Measurements from ENCODE around the gene HCRTR1.

HCRTR1 gene

GRCh38 chr1:31572323-31573104 is 45.0 kb upstream of the HCRTR1 start:
- TF ChIP-seq YY1 (IDR thresholded peaks at IDR 0.05; ENCODE audit: low read depth) (no peak), TCF12 (IDR thresholded peaks at IDR 0.05; ENCODE audit: low read depth) (no peak), CEBPB (IDR thresholded peaks at IDR 0.05) (no peak), MAX (IDR thresholded peaks at IDR 0.05) (no peak), EGR1 (IDR thresholded peaks at IDR 0.05) (no peak), TEAD4 (IDR thresholded peaks at IDR 0.05) (no peak), NFIC (IDR thresholded peaks at IDR 0.05) (no peak), TAF1 (IDR thresholded peaks at IDR 0.05; ENCODE audit: low read depth) (no peak), FOXM1 (IDR thresholded peaks at IDR 0.05; ENCODE audit: borderline replicate concordance, low read depth) (no peak), CREB1 (IDR thresholded peaks at IDR 0.05; ENCODE audit: low read depth) (no peak), ZBTB7A (IDR thresholded peaks at IDR 0.05; ENCODE audit: low read depth) (no peak), EP300 (IDR thresholded peaks at IDR 0.05; ENCODE audit: borderline replicate concordance) (no peak)
- TF ChIP-seq, protein P1, sequence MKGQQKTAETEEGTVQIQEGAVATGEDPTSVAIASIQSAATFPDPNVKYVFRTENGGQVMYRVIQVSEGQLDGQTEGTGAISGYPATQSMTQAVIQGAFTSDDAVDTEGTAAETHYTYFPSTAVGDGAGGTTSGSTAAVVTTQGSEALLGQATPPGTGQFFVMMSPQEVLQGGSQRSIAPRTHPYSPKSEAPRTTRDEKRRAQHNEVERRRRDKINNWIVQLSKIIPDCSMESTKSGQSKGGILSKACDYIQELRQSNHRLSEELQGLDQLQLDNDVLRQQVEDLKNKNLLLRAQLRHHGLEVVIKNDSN (IDR thresholded peaks at IDR 0.05) = no peak

DNA sequence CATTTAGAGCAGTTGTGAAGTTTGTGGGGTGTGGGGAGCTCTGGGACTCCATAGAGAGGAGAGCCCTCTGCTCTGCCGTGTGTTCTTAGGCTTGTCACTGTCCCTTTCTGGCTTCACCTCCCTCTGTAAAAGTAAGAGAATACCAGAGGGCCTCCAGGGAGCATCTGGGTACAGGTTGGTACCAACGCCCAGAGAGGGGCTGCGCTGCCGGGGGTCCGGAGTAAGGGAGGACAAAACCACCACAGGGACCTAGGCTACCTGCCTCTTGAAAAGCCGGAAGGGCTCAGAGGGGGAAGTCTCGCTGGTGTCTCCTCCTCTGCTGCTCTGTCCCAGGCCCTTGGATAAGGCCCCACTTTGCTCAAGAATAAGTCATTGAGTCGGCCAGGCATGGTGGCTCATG is 44.2 kb upstream of the HCRTR1 start:
- TF ChIP-seq FOXM1 (IDR thresholded peaks at IDR 0.05; ENCODE audit: borderline replicate concordance, low read depth) (no peak), CEBPB (IDR thresholded peaks at IDR 0.05) (no peak), NFIC (IDR thresholded peaks at IDR 0.05) (no peak), REST (IDR thresholded peaks at IDR 0.05; ENCODE audit: low read depth) (no peak), MAX (IDR thresholded peaks at IDR 0.05) (no peak), CREB1 (IDR thresholded peaks at IDR 0.05; ENCODE audit: low read depth) (no peak), TEAD4 (IDR thresholded peaks at IDR 0.05) (no peak), EP300 (IDR thresholded peaks at IDR 0.05; ENCODE audit: borderline replicate concordance) (no peak), YY1 (IDR thresholded peaks at IDR 0.05; ENCODE audit: low read depth) (no peak), TAF1 (IDR thresholded peaks at IDR 0.05; ENCODE audit: low read depth) (no peak), EGR1 (IDR thresholded peaks at IDR 0.05) (no peak), ZBTB7A (IDR thresholded peaks at IDR 0.05; ENCODE audit: low read depth) (no peak), RAD21 (IDR thresholded peaks at IDR 0.05; ENCODE audit: low read depth) (no peak), TCF12 (IDR thresholded peaks at IDR 0.05; ENCODE audit: low read depth) (no peak)
- TF ChIP-seq, protein P1 (IDR thresholded peaks at IDR 0.05) = no peak

GRCh38 chr1:31574749-31575368 is 42.6 kb upstream of the HCRTR1 start:
- no peak for TF ChIP-seq YY1 (IDR thresholded peaks at IDR 0.05; ENCODE audit: low read depth)
- TF ChIP-seq CREB1 (IDR thresholded peaks at IDR 0.05; ENCODE audit: low read depth) = no peak
- no peak for TF ChIP-seq ZBTB7A (IDR thresholded peaks at IDR 0.05; ENCODE audit: low read depth)
- no peak for TF ChIP-seq EGR1 (IDR thresholded peaks at IDR 0.05)
- TF ChIP-seq TAF1 (IDR thresholded peaks at IDR 0.05; ENCODE audit: low read depth) = no peak
- no peak for TF ChIP-seq MAX (IDR thresholded peaks at IDR 0.05)
- no peak for TF ChIP-seq FOXM1 (IDR thresholded peaks at IDR 0.05; ENCODE audit: borderline replicate concordance, low read depth)
- no peak for TF ChIP-seq REST (IDR thresholded peaks at IDR 0.05; ENCODE audit: low read depth)
- TF ChIP-seq CEBPB (IDR thresholded peaks at IDR 0.05) = no peak
- no peak for TF ChIP-seq TEAD4 (IDR thresholded peaks at IDR 0.05)
- TF ChIP-seq RAD21 (IDR thresholded peaks at IDR 0.05; ENCODE audit: low read depth) = no peak
- TF ChIP-seq EP300 (IDR thresholded peaks at IDR 0.05; ENCODE audit: borderline replicate concordance) = no peak
- TF ChIP-seq TCF12 (IDR thresholded peaks at IDR 0.05; ENCODE audit: low read depth) = no peak
- TF ChIP-seq, protein P1 (IDR thresholded peaks at IDR 0.05) = no peak
- TF ChIP-seq NFIC (IDR thresholded peaks at IDR 0.05) = no peak

GRCh38 chr1:31575369-31576140 is 41.9 kb upstream of the HCRTR1 start:
- peak; percentile 65; the same call in 1 of the 2 replicates for TF ChIP-seq MAX (IDR thresholded peaks at IDR 0.05)
- TF ChIP-seq EGR1 (IDR thresholded peaks at IDR 0.05) = no peak
- TF ChIP-seq TCF12 (IDR thresholded peaks at IDR 0.05; ENCODE audit: low read depth) = peak; percentile 97
- TF ChIP-seq CEBPB (IDR thresholded peaks at IDR 0.05) = peak; percentile 100
- no peak for TF ChIP-seq CREB1 (IDR thresholded peaks at IDR 0.05; ENCODE audit: low read depth)
- TF ChIP-seq ZBTB7A (IDR thresholded peaks at IDR 0.05; ENCODE audit: low read depth) = peak; percentile 68; the same call in 1 of the 2 replicates
- TF ChIP-seq EP300 (IDR thresholded peaks at IDR 0.05; ENCODE audit: borderline replicate concordance) = peak; percentile 94
- TF ChIP-seq NFIC (IDR thresholded peaks at IDR 0.05) = peak; percentile 96
- no peak for TF ChIP-seq TAF1 (IDR thresholded peaks at IDR 0.05; ENCODE audit: low read depth)
- TF ChIP-seq REST (IDR thresholded peaks at IDR 0.05; ENCODE audit: low read depth) = no peak
- peak; percentile 90 for TF ChIP-seq TEAD4 (IDR thresholded peaks at IDR 0.05)
- TF ChIP-seq, protein P1 (IDR thresholded peaks at IDR 0.05) = no peak
- TF ChIP-seq FOXM1 (IDR thresholded peaks at IDR 0.05; ENCODE audit: borderline replicate concordance, low read depth) = peak; percentile 77
- no peak for TF ChIP-seq YY1 (IDR thresholded peaks at IDR 0.05; ENCODE audit: low read depth)
- no peak; the same call in 1 of the 2 replicates for TF ChIP-seq RAD21 (IDR thresholded peaks at IDR 0.05; ENCODE audit: low read depth)
